ENCODE measurements around the gene WDFY4. TPM values are rescaled to one million over a fixed set of nuclear protein-coding genes. Genes with fewer than 3 reads are reported as not detected.
"Not testable (repeated sequence)": the region's sequence is repeated elsewhere in the genome, so short reads cannot be mapped to it uniquely, and the experiment has no call there.

Gene WDFY4
- 1.6 TPM for total RNA-seq
- long read RNA-seq, partial matches to known transcripts: 2 of 2 reads
- long read RNA-seq, other reads (novel, unspliced or antisense): 0 of 2 reads

GRCh38 chr10:48684792-48685623 is at the start of gene WDFY4:
Gene WDFY4, plus strand, starts transcription at chr10:48684873. Its CDS starts 24,860 bp downstream, at chr10:48709733.
- DNase-seq (peak; percentile 42), ATAC-seq (peak; percentile 70)

GRCh38 chr10:48634984-48635557 is 49.6 kb upstream of the WDFY4 start:
- DNase-seq: no peak

More at GRCh38 chr10:48684792-48685623, at the start of gene WDFY4:
- intact Hi-C loops (cut with micrococcal nuclease): no loop called here

GRCh38 chr10:48636231-48636630 is 48.4 kb upstream of the WDFY4 start:
- no peak for DNase-seq
- intact Hi-C loops (cut with micrococcal nuclease): no loop called here
- no peak for ATAC-seq

More at GRCh38 chr10:48634984-48635557, 49.6 kb upstream of the WDFY4 start:
- intact Hi-C loops (cut with micrococcal nuclease): no loop called here
- ATAC-seq: no peak

- ATAC-seq (no peak), DNase-seq (no peak)
- intact Hi-C loops (cut with micrococcal nuclease): no loop called here
These were observed 47.8 kb upstream of the WDFY4 start for GRCh38 chr10:48636901-48637300.

- intact Hi-C loops (cut with micrococcal nuclease): no loop called here
- DNase-seq: no peak
- no peak for ATAC-seq
These were observed 46.5 kb upstream of the WDFY4 start for GRCh38 chr10:48638158-48638557.

- DNase-seq: no peak
- ATAC-seq: peak; percentile 87
- intact Hi-C loops (cut with micrococcal nuclease): no loop called here
These were observed 45.7 kb upstream of the WDFY4 start for GRCh38 chr10:48638739-48639527.

GRCh38 chr10:48639632-48640031 is 45.0 kb upstream of the WDFY4 start:
- ATAC-seq (no peak), DNase-seq (no peak)
- intact Hi-C loops (cut with micrococcal nuclease): no loop called here

- intact Hi-C loops (cut with micrococcal nuclease): no loop called here
- ATAC-seq: no peak
- DNase-seq: no peak
These were observed 44.3 kb upstream of the WDFY4 start for GRCh38 chr10:48640326-48640725.

GRCh38 chr10:48641099-48641690 is 43.5 kb upstream of the WDFY4 start:
- intact Hi-C loops (cut with micrococcal nuclease); ATAC-seq; DNase-seq: not testable (repeated sequence)

- ATAC-seq (no peak), DNase-seq (no peak)
- intact Hi-C loops (cut with micrococcal nuclease): no loop called here
These were observed 39.1 kb upstream of the WDFY4 start for GRCh38 chr10:48645600-48645999.

GRCh38 chr10:48647073-48647472 is 37.6 kb upstream of the WDFY4 start:
- intact Hi-C loops (cut with micrococcal nuclease); ATAC-seq; DNase-seq: not testable (repeated sequence)

- ATAC-seq: no peak
- intact Hi-C loops (cut with micrococcal nuclease): no loop called here
- no peak for DNase-seq
These were observed 36.3 kb upstream of the WDFY4 start for GRCh38 chr10:48648172-48648942.

GRCh38 chr10:48649349-48649944 is 35.2 kb upstream of the WDFY4 start:
- DNase-seq (no peak), ATAC-seq (peak; percentile 15)
- intact Hi-C loops (cut with micrococcal nuclease): no loop called here

GRCh38 chr10:48651293-48651692 is 33.4 kb upstream of the WDFY4 start:
- no peak for ATAC-seq
- intact Hi-C loops (cut with micrococcal nuclease): loop anchor here (10.0 kb wide), 1 partner anchor 286 kb away; no protein-coding TSS in a partner anchor
- no peak for DNase-seq

- intact Hi-C loops (cut with micrococcal nuclease): loop anchor here (10.0 kb wide), 1 partner anchor 287 kb away; no protein-coding TSS in a partner anchor
- no peak for ATAC-seq
- DNase-seq: no peak
These were observed 32.8 kb upstream of the WDFY4 start for GRCh38 chr10:48651839-48652238.

- ATAC-seq (no peak), DNase-seq (no peak)
- intact Hi-C loops (cut with micrococcal nuclease): loop anchor here (10.0 kb wide), 1 partner anchor 288 kb away; no protein-coding TSS in a partner anchor
These were observed 32.3 kb upstream of the WDFY4 start for GRCh38 chr10:48652344-48652743.

- ATAC-seq (no peak), DNase-seq (no peak)
- intact Hi-C loops (cut with micrococcal nuclease): loop anchor here (10.0 kb wide), 1 partner anchor 289 kb away; no protein-coding TSS in a partner anchor
These were observed 31.3 kb upstream of the WDFY4 start for GRCh38 chr10:48653347-48653746.
